ENCODE data around the gene XIAP. TPM values are rescaled to one million over a fixed set of nuclear protein-coding genes. Genes with fewer than 3 reads are reported as not detected.

Gene XIAP
- total and polyA plus RNA-seq, 9 donors: 12.4 to 56.0 (median 38.7) TPM

DNA sequence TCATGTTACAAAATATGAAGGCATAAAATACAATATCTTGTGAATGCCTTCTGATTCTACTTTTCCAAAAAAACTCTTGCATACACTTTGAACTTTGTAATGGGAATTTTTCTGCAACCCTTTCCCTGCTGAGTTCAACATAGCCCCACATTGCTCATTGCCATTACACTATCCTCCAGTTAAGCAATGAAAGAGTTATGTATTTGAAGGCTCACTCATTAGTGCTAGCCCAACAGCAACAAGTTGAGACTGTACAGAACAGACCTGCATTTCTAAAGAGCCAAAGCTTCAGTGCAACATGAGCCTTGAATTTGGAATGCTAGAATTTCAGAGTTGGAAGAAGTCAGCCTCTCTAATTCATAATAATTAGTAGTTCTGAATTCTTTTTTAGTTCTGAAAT lies 57.2 kb downstream of the XIAP start:
- H3K27ac ChIP-seq: no peak overlapping the region
- no peak for DNase-seq
- no peaks in the 10 kb centered on the region for H3K4me1 ChIP-seq (ENCODE audit: insufficient read depth)
- H3K27me3 ChIP-seq: no peaks in the 10 kb centered on the region
- no peak overlapping the region for H3K4me3 ChIP-seq
- no peaks in the 10 kb centered on the region for H3K36me3 ChIP-seq
- intact Hi-C loops (cut with DNase I): no loop called here
- no peak for TF ChIP-seq POLR2A (IDR thresholded peaks at IDR 0.05)
- TF ChIP-seq EP300 (IDR thresholded peaks at IDR 0.05): no peak
- TF ChIP-seq, protein P1, sequence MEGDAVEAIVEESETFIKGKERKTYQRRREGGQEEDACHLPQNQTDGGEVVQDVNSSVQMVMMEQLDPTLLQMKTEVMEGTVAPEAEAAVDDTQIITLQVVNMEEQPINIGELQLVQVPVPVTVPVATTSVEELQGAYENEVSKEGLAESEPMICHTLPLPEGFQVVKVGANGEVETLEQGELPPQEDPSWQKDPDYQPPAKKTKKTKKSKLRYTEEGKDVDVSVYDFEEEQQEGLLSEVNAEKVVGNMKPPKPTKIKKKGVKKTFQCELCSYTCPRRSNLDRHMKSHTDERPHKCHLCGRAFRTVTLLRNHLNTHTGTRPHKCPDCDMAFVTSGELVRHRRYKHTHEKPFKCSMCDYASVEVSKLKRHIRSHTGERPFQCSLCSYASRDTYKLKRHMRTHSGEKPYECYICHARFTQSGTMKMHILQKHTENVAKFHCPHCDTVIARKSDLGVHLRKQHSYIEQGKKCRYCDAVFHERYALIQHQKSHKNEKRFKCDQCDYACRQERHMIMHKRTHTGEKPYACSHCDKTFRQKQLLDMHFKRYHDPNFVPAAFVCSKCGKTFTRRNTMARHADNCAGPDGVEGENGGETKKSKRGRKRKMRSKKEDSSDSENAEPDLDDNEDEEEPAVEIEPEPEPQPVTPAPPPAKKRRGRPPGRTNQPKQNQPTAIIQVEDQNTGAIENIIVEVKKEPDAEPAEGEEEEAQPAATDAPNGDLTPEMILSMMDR (IDR thresholded peaks at IDR 0.05): no peak
- no peaks in the 10 kb centered on the region for H3K9me3 ChIP-seq

DNA sequence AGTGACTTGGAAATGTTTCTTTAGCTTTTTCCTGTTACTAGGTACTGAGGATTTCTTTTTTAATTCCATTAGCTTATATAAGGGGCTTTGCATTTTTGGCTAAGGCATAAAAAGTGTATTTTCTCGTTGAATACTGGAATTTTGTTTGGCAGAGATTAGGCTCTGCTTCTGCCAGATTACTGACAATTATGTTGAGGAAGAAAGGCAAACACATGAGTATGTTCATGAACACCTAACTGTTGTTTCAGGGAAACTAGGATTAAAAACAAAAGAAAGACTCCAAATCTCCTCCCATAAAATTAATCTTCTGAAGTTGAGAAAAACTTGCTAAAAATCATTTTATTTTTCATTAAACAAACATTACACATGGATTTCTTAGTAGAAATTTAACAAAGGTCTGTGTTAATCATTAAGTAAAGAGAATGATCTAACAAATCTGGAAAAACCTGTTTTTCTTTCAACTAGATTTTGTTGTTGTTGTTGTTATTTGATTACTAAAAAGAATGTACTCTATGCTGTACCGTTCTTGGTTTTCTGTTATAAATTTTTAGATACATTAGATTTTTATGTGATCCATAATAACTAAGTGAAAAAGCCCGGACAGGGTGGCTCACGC lies 58.4 kb downstream of the XIAP start:
- no peak for TF ChIP-seq POLR2A (IDR thresholded peaks at IDR 0.05)
- TF ChIP-seq, protein P1 (IDR thresholded peaks at IDR 0.05): no peak
- TF ChIP-seq EP300 (IDR thresholded peaks at IDR 0.05): no peak
- Histone ChIP-seq H3K27me3 (no peaks in the 10 kb centered on the region), H3K27ac (no peak overlapping the region), H3K4me1 (ENCODE audit: insufficient read depth) (no peaks in the 10 kb centered on the region), H3K4me3 (no peak overlapping the region), H3K9me3 (no peaks in the 10 kb centered on the region), H3K36me3 (no peaks in the 10 kb centered on the region)
- WGBS, 3 donors: 47 to 54% (median 53%) methylated on average over 4 of the region's 4 CpGs
- intact Hi-C loops (cut with DNase I): no loop called here
- no peak for DNase-seq

GRCh38 chrX:123920105-123920785 lies 60.4 kb downstream of the XIAP start:
- intact Hi-C loops (cut with DNase I): no loop called here
- Histone ChIP-seq H3K36me3 (no peaks in the 10 kb centered on the region), H3K27ac (no peak overlapping the region), H3K27me3 (no peaks in the 10 kb centered on the region), H3K4me1 (ENCODE audit: insufficient read depth) (no peaks in the 10 kb centered on the region), H3K4me3 (no peak overlapping the region), H3K9me3 (no peaks in the 10 kb centered on the region)
- WGBS, 3 donors: 1 to 58% (median 25%) methylated on average over 1 of the region's 1 CpG
- no peak for DNase-seq
- TF ChIP-seq, protein P1 (IDR thresholded peaks at IDR 0.05): no peak
- TF ChIP-seq POLR2A (IDR thresholded peaks at IDR 0.05) (no peak), EP300 (IDR thresholded peaks at IDR 0.05) (no peak)

DNA sequence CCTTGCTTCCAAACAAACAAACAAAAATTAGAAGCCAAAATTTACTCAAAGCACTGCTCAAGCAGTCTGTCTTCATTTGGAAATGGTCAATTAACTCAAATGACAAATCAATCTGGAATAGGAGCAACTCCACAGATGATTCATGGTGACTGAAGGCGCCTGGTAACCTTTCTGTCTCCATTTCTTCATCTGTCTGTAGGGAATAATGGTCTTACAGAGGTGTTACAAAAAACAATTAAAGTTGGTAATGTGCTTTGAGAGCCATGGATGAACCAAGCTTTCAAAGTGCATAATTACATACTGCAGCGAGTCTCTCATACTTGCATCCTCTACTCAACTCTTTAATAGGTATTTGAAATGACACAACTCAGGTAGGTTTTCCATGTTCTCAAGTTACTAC lies 63.4 kb downstream of the XIAP start:
- Histone ChIP-seq H3K4me1 (ENCODE audit: insufficient read depth) (no peaks in the 10 kb centered on the region), H3K27ac (no peak overlapping the region), H3K4me3 (no peak overlapping the region), H3K9me3 (no peaks in the 10 kb centered on the region), H3K27me3 (no peaks in the 10 kb centered on the region), H3K36me3 (no peaks in the 10 kb centered on the region)
- 49 to 72% (median 68%) methylated on average over 2 of the region's 2 CpGs for WGBS, 3 donors
- intact Hi-C loops (cut with DNase I): no loop called here
- TF ChIP-seq, protein P1 (IDR thresholded peaks at IDR 0.05): no peak
- no peak for TF ChIP-seq EP300 (IDR thresholded peaks at IDR 0.05)
- TF ChIP-seq POLR2A (IDR thresholded peaks at IDR 0.05): no peak
- no peak for DNase-seq

Data from ovary (tissue), 9 donors.